Neutrophil (primary cell): ENCODE measurements around the gene ZNF622.
"Not testable (repeated sequence)": the region's sequence is repeated elsewhere in the genome, so short reads cannot be mapped to it uniquely, and the experiment has no call there.

Experiments
- H3K27ac ChIP-seq: fragments of 200-600 bp; sonication (generic); 2 replicates; pipeline ENCODE4 v1.5.1; 2016; ENCODE audit warnings: mild to moderate bottlenecking, moderate library complexity
- H3K27me3 ChIP-seq: fragments of 200-600 bp; sonication (generic); 2 replicates; pipeline ENCODE4 v1.6.0; 2016; ENCODE audit warnings: mild to moderate bottlenecking
- H3K36me3 ChIP-seq: fragments of 200-600 bp; sonication (generic); 2 replicates; pipeline ENCODE4 v1.5.1; 2017
- H3K4me1 ChIP-seq, 2 experiments: fragments of 200-600 bp in 1 of 2; sonication (generic) in 1 of 2; 1 replicate in 1 of 2; 2 replicates in 1 of 2; pipeline versions ENCODE4 v1.5.1 to v1.6.1; 2013 to 2016; ENCODE audit warnings: low read depth in 1 of 2, low read length in 1 of 2, mild to moderate bottlenecking in 1 of 2, moderate library complexity in 1 of 2; ENCODE audit not compliant: control insufficient read depth in 1 of 2, insufficient read depth in 1 of 2
- H3K4me3 ChIP-seq, 2 experiments: fragments of 200-600 bp in 1 of 2; sonication (generic) in 1 of 2; 1 replicate in 1 of 2; 2 replicates in 1 of 2; pipeline ENCODE4 v1.5.1; 2013 to 2016; ENCODE audit warnings: low read depth in 1 of 2, low read length in 1 of 2, mild to moderate bottlenecking in 1 of 2, moderate library complexity in 1 of 2
- H3K9me3 ChIP-seq: fragments of 200-600 bp; sonication (generic); 2 replicates; pipeline ENCODE4 v1.5.1; 2016
- CTCF ChIP-seq: fragments of 200-600 bp; sonication (generic); IDR thresholded peaks from 2 replicates; pipeline ENCODE4 v1.5.1; 2016; ENCODE audit warnings: antibody characterized with exemption

ZNF622 gene

GRCh38 chr5:16480821-16481538 is 15.4 kb upstream of the ZNF622 start:
- Histone ChIP-seq H3K4me1 (no peaks in the 10 kb centered on the region), H3K36me3 (no peaks in the 10 kb centered on the region), H3K27me3 (no peaks in the 10 kb centered on the region), H3K9me3 (no peaks in the 10 kb centered on the region), H3K27ac (no peak overlapping the region), H3K4me3 (no peak overlapping the region)
- TF ChIP-seq CTCF = no peak

GRCh38 chr5:16480144-16480543 is 14.5 kb upstream of the ZNF622 start:
- H3K4me3 ChIP-seq = no peak overlapping the region
- no peaks in the 10 kb centered on the region for H3K4me1 ChIP-seq
- H3K27me3 ChIP-seq = no peaks in the 10 kb centered on the region
- H3K27ac ChIP-seq = no peak overlapping the region
- H3K9me3 ChIP-seq = no peaks in the 10 kb centered on the region
- TF ChIP-seq CTCF = no peak
- no peaks in the 10 kb centered on the region for H3K36me3 ChIP-seq

- Histone ChIP-seq H3K27ac (no peak overlapping the region), H3K9me3 (no peaks in the 10 kb centered on the region)
- no peak for TF ChIP-seq CTCF
Observed at GRCh38 chr5:16477541-16477940, 11.9 kb upstream of the ZNF622 start.

GRCh38 chr5:16476417-16476816 is 10.8 kb upstream of the ZNF622 start:
- not testable (repeated sequence) for H3K27me3 ChIP-seq, H3K4me1 ChIP-seq, H3K36me3 ChIP-seq

More at GRCh38 chr5:16477541-16477940, 11.9 kb upstream of the ZNF622 start:
- Histone ChIP-seq H3K4me1 (no peaks in the 10 kb centered on the region), H3K36me3 (no peaks in the 10 kb centered on the region), H3K27me3 (no peaks in the 10 kb centered on the region), H3K4me3 (no peak overlapping the region)

GRCh38 chr5:16471387-16471786 is 5.8 kb upstream of the ZNF622 start:
- no peak overlapping the region for H3K4me3 ChIP-seq
- peaks cover 3 to 15% of the 10 kb centered on the region in 2 experiments for H3K4me1 ChIP-seq
- no peak overlapping the region for H3K27ac ChIP-seq
- no peaks in the 10 kb centered on the region for H3K27me3 ChIP-seq
- TF ChIP-seq CTCF = no peak
- no peaks in the 10 kb centered on the region for H3K9me3 ChIP-seq
- H3K36me3 ChIP-seq = no peaks in the 10 kb centered on the region

More at GRCh38 chr5:16476417-16476816, 10.8 kb upstream of the ZNF622 start:
- not testable (repeated sequence) for H3K4me3 ChIP-seq, H3K27ac ChIP-seq, H3K9me3 ChIP-seq

- H3K36me3 ChIP-seq = peaks cover 11% of the 10 kb centered on the region
- no peak overlapping the region for H3K4me3 ChIP-seq
- TF ChIP-seq CTCF = no peak
- H3K27me3 ChIP-seq = no peaks in the 10 kb centered on the region
- H3K9me3 ChIP-seq = no peaks in the 10 kb centered on the region
- peak overlapping the region; percentile 39 for H3K27ac ChIP-seq
- peaks cover 25 to 47% of the 10 kb centered on the region in 2 experiments for H3K4me1 ChIP-seq
Observed at GRCh38 chr5:16467363-16468219, 2.0 kb upstream of the ZNF622 start.
